Activated T-cell treated with anti-CD3 and anti-CD28 coated beads, Interleukin-2, amount 50 U/mL, for 1 hour (primary cell): Measurements from ENCODE around the gene ZFPM1.
"Not testable (repeated sequence)": the region's sequence is repeated elsewhere in the genome, so short reads cannot be mapped to it uniquely, and the experiment has no call there.

Experiments used
- DNase-seq: peaks from one replicate; pipeline ENCODE4 v3.0.0-alpha.2; 2020

Gene ZFPM1

GRCh38 chr16:88484505-88485365 is 31.7 kb downstream of the ZFPM1 start:
- no peak for DNase-seq

GRCh38 chr16:88485366-88485741 is 32.3 kb downstream of the ZFPM1 start:
- DNase-seq: not testable (repeated sequence)

- no peak for DNase-seq
Measured at GRCh38 chr16:88486398-88487123, 33.5 kb downstream of the ZFPM1 start.

- DNase-seq: no peak
Measured at GRCh38 chr16:88487124-88487432, 34.0 kb downstream of the ZFPM1 start.

- DNase-seq: no peak
Measured at GRCh38 chr16:88487920-88488851, 35.1 kb downstream of the ZFPM1 start.

GRCh38 chr16:88489163-88489741 is 36.2 kb downstream of the ZFPM1 start:
- no peak for DNase-seq

GRCh38 chr16:88491001-88491559 is 38.0 kb downstream of the ZFPM1 start:
- DNase-seq: no peak

- DNase-seq: no peak
Measured at GRCh38 chr16:88491560-88492310, 38.7 kb downstream of the ZFPM1 start.

- DNase-seq: no peak
Measured at GRCh38 chr16:88493879-88494278, 40.8 kb downstream of the ZFPM1 start.

- DNase-seq: no peak
Measured at GRCh38 chr16:88494335-88495154, 41.5 kb downstream of the ZFPM1 start.

- DNase-seq: no peak
Measured at GRCh38 chr16:88495268-88495772, 42.2 kb downstream of the ZFPM1 start.

GRCh38 chr16:88497561-88498462 is 44.7 kb downstream of the ZFPM1 start:
- no peak for DNase-seq

- DNase-seq: no peak
Measured at GRCh38 chr16:88498576-88499208, 45.6 kb downstream of the ZFPM1 start.

- DNase-seq: no peak
Measured at GRCh38 chr16:88499292-88499691, 46.2 kb downstream of the ZFPM1 start.

- no peak for DNase-seq
Measured at GRCh38 chr16:88499836-88500251, 46.8 kb downstream of the ZFPM1 start.

GRCh38 chr16:88500255-88500661 is 47.2 kb downstream of the ZFPM1 start:
- no peak for DNase-seq

GRCh38 chr16:88502371-88502770 is 49.3 kb downstream of the ZFPM1 start:
- DNase-seq: no peak

GRCh38 chr16:88502776-88503280 is 49.7 kb downstream of the ZFPM1 start:
- DNase-seq: no peak

GRCh38 chr16:88503374-88503770 is 50.3 kb downstream of the ZFPM1 start:
- no peak for DNase-seq
